SHP77 treated with DMSO at 0.1 percent for 48 hours (cell line): ENCODE results near the gene ZNF627.
"Not testable (repeated sequence)": the region's sequence is repeated elsewhere in the genome, so short reads cannot be mapped to it uniquely, and the experiment has no call there.

Experiments
- DNase-seq: peaks from one replicate; lab custom pipeline; 2025; lab: John Stamatoyannopoulos, UW

The ZNF627 gene

DNA sequence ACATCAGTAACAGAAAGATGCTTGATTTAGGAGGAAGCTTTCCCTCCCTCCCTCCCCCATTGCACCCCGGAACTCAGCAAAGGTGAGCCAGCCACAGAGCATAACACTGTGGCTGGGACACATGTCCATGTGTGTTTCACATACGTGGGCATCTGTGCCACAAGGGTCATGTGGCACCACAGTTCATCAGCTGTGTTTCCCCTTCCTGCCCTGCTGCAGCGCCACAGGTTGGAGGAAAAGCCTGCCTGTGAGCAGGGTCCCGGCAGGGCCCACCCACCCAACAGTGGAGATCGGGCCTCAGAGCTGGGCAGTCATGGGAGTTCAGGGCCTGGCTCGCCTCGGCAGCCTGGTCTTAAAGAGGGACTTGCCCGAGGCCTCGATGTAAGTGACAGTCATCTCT is 22.6 kb upstream of the ZNF627 start:
- DNase-seq = no peak

- DNase-seq = no peak
Observed at GRCh38 chr19:11576227-11576626, 21.1 kb upstream of the ZNF627 start.

- DNase-seq = no peak
Observed at GRCh38 chr19:11577451-11578257, 19.6 kb upstream of the ZNF627 start, which contains the start of gene ACP5. TSS of gene ACP5 (minus strand) at chr19:11577645. CDS start at chr19:11577317, 328 bp downstream.

GRCh38 chr19:11578258-11579142 is 18.8 kb upstream of the ZNF627 start:
- no peak for DNase-seq

DNA sequence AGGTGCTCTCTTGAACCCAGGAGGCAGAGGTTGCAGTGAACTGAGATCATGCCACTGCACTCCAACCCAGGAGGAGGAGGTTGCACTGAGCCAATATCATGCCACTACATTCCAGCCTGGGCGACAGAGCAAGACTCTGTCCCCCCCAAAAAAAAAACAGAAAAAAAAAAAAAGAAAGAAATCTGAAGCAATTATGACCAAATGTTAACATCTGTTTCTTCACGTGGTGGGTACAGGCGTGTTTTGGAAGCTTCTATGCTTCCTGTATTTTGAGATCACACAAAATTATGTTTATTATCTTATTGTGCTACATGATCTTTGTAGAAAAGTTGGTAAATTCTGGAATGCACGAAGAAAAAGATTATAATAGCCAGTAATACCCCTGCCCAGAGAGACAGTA is 17.2 kb upstream of the ZNF627 start:
- no peak for DNase-seq

DNA sequence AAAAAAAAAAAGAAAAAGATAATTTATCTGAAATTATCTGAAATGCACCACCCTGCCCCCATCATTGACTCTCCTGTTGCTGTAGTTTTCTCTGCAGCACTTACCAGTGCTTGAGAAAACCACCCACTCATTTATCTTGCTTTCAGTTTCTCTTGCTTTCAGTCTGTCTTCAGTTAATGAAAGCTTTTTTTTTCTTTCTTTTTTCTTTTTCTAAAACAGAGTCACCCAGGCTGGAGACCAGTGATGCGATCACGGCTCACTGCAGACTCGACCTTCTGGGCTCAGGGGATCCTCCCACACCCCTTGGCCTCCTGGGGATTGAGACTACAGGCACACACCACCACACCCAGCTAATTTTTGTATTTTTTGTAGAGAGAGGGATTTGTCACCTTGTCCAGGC is 15.5 kb upstream of the ZNF627 start:
- no peak for DNase-seq

GRCh38 chr19:11586331-11586730 is 11.0 kb upstream of the ZNF627 start:
- DNase-seq = no peak

DNA sequence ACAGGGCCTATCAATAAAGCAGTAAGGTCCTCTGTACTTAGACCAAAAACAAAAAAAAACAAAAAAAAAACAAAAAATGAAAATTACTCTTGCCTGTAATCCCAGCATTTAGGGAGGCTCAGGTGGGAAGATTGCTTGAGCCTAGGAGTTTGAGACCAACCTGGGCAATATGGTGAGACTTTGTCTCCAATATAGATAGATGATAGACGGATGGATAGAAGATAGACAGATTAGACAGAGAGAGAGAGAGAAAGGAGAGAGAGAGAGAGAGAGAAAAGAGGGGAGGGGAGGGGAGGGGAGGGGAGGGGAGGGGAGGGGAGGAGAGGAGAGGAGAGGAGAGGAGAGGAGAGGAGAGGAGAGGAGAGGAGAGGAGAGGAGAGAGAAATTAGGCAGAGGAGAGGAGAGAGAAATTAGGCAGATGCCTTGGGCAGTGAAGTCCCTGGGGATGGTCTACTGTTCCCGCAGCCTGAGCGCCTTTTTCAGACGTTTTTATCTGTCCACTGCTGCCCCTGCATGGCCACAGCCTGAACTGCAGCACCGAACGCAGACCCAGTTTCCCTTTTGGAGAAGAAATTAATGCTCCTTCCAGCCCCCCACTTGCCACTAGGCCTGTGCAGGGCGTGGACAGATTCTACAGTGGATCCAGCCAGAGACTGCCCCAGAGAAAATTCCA is 9.8 kb upstream of the ZNF627 start:
- DNase-seq = peak; percentile 28

- peak; percentile 28 for DNase-seq
Observed at GRCh38 chr19:11587975-11588631, 9.2 kb upstream of the ZNF627 start.

GRCh38 chr19:11594084-11594483 is 3.2 kb upstream of the ZNF627 start:
- no peak for DNase-seq

- DNase-seq = no peak
Observed at GRCh38 chr19:11596156-11596555, 1.1 kb upstream of the ZNF627 start.

DNA sequence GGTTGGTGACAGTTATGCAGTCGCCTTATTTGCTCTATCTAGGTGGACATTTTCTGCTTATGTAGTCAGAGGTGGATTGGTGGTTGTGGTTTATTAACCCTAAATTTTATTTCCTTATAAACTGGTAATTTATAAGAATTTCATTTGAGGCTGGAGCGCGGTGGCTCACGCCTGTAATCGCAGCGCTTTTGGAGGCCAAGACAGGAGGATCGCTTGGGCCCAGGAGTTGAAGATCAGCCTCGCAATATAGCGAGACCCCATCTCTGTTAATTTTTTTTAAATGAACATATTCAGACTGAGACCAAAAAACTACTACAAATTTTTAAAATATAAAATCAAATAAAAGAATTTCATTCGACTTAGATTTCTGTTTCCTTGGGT is 810 bp downstream of the ZNF627 start:
- DNase-seq = no peak

- no peak for DNase-seq
Observed at GRCh38 chr19:11598746-11599145, 1.5 kb downstream of the ZNF627 start.

DNA sequence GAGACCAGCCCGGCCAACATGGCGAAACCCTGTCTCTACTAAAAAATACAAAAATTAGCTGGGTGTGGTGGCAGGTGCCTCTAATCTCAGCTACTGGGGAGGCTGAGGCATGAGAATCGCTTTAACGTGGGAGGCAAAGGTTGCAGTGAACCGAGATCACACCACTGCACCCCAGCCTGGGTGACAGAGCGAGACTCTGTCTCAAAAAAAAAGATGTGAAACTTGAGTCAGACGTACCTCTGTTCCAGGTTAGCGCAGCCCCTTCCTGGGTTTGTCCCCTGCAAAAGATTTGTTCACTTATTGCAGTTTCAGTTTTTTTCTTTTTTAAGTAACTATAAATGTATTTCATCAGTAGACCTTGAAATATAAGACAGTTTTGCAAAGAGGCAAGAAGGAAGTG is 2.4 kb downstream of the ZNF627 start:
- not testable (repeated sequence) for DNase-seq

DNA sequence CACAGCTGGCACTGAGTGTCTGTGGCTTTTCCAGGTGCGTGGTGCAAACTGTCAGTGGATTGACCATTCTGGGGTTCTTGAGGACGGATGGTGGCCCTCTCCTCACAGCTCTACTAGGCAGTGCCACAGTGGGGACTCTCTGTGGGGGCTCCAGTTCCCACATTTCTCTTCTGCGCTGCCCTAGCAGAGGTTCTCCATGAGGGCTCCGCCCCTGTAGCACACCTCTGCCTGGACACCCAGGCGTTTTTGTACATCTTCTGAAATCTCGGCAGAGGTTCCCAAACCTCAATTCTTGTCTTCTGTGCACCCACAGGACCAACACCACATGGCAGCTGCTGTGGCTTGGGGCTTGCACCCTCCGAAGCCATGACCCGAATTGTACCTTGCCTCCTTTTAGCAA is 9.2 kb downstream of the ZNF627 start:
- no peak for DNase-seq

DNA sequence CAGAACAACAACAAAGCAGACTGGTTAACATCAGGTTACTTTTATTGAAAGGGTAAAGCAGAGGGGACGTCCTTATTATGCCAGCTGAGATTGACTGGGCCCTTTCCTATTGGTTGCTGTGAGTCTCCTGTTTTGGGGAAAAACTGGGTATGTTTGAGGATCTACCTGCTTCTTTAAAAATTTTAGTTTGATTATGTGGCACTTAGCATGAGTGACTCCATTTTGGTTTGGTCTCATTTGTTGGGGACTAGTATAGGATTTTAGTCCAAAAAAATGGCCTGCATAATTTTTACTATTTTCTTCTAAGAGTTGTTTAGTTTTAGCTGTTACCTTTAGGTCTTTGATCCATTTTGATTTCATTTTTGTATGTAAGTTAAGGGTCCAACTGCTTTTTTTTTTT is 14.4 kb downstream of the ZNF627 start:
- no peak for DNase-seq

DNA sequence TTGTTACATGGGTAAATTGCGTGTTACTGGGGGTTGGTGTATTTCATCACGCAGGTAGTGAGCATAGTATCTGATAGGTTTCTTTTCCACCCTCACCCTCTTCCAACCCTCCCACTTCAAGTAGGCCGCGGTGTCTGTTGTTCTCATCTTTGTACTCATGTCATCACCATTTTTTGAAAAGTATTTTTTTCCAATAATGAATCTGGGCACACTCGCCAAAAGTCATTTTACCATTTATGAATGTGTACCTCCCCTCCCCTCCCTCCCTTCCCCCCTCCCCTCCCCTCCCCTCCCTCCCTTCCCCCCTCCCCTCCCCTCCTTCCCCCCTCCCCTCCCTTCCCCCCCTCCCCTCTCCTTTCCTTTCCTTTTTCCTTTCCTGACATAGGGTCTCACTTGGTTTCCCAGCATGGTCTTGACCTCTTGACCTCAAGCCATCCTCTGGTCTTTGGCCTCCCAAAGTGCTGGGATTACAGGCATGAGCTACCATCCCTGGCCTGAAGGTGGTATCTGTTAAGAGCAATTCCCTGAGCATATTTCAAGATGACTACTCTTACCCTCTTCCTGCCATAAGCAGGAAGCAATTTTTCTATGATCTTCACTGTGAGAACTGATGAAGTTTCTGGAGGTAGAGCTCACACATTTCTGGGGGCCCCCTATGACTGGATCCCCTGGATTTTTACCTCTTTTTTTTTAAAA is 15.7 kb downstream of the ZNF627 start:
- no peak for DNase-seq

DNA sequence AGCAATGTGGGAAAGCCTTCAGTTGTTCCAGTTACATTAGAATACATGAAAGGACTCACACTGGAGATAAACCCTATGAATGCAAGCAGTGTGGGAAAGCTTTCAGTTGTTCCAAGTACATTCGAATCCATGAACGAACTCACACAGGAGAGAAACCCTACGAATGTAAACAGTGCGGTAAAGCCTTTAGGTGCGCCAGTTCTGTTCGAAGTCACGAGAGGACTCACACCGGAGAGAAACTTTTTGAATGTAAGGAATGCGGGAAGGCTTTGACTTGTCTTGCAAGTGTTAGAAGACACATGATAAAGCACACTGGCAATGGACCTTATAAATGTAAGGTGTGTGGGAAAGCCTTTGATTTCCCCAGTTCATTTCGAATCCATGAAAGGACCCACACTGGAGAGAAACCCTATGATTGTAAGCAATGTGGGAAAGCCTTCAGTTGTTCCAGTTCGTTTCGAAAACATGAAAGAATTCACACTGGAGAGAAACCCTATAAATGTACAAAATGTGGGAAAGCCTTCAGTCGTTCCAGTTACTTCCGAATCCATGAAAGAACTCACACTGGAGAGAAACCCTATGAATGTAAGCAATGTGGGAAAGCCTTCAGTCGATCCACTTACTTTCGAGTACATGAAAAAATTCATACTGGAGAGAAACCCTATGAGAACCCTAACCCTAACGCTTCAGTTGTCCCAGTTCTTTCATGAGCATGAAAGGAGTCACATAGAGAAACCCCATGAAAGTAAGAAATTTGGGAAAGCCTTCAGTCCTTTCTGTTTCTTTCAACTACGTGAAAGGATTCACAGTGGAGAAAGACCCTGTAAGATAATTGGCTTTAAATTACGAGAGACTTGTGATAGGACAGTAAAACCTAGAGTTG is 20.1 kb downstream of the ZNF627 start:
- no peak for DNase-seq

DNA sequence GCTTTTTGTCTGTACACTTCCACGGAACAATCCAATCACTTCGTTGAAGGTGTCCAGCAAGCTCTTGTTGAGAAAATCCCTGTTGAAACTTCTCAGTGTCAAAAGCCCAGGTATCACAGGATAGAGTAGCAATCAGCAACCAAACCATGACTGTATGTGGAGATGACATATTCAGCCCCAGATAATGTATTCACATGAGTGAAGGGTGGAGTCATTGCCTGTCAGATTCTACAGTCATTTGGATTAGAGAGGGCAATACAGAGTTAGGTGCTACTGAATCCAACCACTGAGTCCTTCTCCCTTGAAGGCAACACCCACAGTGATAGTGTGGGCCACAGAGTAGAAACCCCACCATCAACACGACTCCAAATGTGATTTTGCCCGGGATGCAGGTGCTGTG is 23.3 kb downstream of the ZNF627 start:
- DNase-seq = no peak

GRCh38 chr19:11622401-11622800 is 25.1 kb downstream of the ZNF627 start:
- DNase-seq = not testable (repeated sequence)
